Measurements from ENCODE around the gene ASCC2.

ASCC2 gene

GRCh38 chr22:29817724-29818123 is 20.4 kb downstream of the ASCC2 start:
- no peak for DNase-seq (ENCODE audit: low read depth, low spot score)

GRCh38 chr22:29816980-29817379 is 21.1 kb downstream of the ASCC2 start:
- DNase-seq (ENCODE audit: low read depth, low spot score): no peak

GRCh38 chr22:29816539-29816938 is 21.5 kb downstream of the ASCC2 start:
- DNase-seq (ENCODE audit: low read depth, low spot score): no peak

GRCh38 chr22:29816128-29816527 is 21.9 kb downstream of the ASCC2 start:
- DNase-seq (ENCODE audit: low read depth, low spot score): no peak

- DNase-seq (ENCODE audit: low read depth, low spot score): no peak
Observed at GRCh38 chr22:29815580-29815979, 22.5 kb downstream of the ASCC2 start.

- no peak for DNase-seq (ENCODE audit: low read depth, low spot score)
Observed at GRCh38 chr22:29814003-29814402, 24.1 kb downstream of the ASCC2 start.

- no peak for DNase-seq (ENCODE audit: low read depth, low spot score)
Observed at GRCh38 chr22:29813563-29813962, 24.5 kb downstream of the ASCC2 start.

- DNase-seq (ENCODE audit: low read depth, low spot score): no peak
Observed at GRCh38 chr22:29813126-29813525, 24.9 kb downstream of the ASCC2 start.

GRCh38 chr22:29811377-29811776 is 26.7 kb downstream of the ASCC2 start:
- DNase-seq (ENCODE audit: low read depth, low spot score): no peak

GRCh38 chr22:29810216-29810615 is 27.9 kb downstream of the ASCC2 start:
- DNase-seq (ENCODE audit: low read depth, low spot score): no peak

- no peak for DNase-seq (ENCODE audit: low read depth, low spot score)
Observed at GRCh38 chr22:29806196-29806595, 31.9 kb downstream of the ASCC2 start.

- DNase-seq (ENCODE audit: low read depth, low spot score): no peak
Observed at GRCh38 chr22:29804985-29805384, 33.1 kb downstream of the ASCC2 start.

- no peak for DNase-seq (ENCODE audit: low read depth, low spot score)
Observed at GRCh38 chr22:29803190-29803589, 34.9 kb downstream of the ASCC2 start.

GRCh38 chr22:29801796-29802195 is 36.3 kb downstream of the ASCC2 start:
- DNase-seq (ENCODE audit: low read depth, low spot score): no peak

GRCh38 chr22:29801153-29801552 is 36.9 kb downstream of the ASCC2 start:
- no peak for DNase-seq (ENCODE audit: low read depth, low spot score)

GRCh38 chr22:29799217-29799680 is 38.8 kb downstream of the ASCC2 start:
- no peak for DNase-seq (ENCODE audit: low read depth, low spot score)

GRCh38 chr22:29798801-29799200 is 39.3 kb downstream of the ASCC2 start:
- no peak for DNase-seq (ENCODE audit: low read depth, low spot score)

- no peak for DNase-seq (ENCODE audit: low read depth, low spot score)
Observed at GRCh38 chr22:29798318-29798717, 39.8 kb downstream of the ASCC2 start.

- DNase-seq (ENCODE audit: low read depth, low spot score): no peak
Observed at GRCh38 chr22:29797351-29797750, 40.7 kb downstream of the ASCC2 start.

- no peak for DNase-seq (ENCODE audit: low read depth, low spot score)
Observed at GRCh38 chr22:29795663-29796062, 42.4 kb downstream of the ASCC2 start.

GRCh38 chr22:29793396-29793795 is 44.7 kb downstream of the ASCC2 start:
- DNase-seq (ENCODE audit: low read depth, low spot score): no peak

GRCh38 chr22:29790061-29790460 is 48.0 kb downstream of the ASCC2 start:
- DNase-seq (ENCODE audit: low read depth, low spot score): no peak

- no peak for DNase-seq (ENCODE audit: low read depth, low spot score)
Observed at GRCh38 chr22:29788339-29789279, 49.5 kb downstream of the ASCC2 start.

Measured in activated naive CD8-positive, alpha-beta T cell treated with anti-CD3 and anti-CD28 coated beads, Interleukin-2, amount 50 U/mL, for 16 hours (primary cell).